Head of caudate nucleus (tissue), 42 donors: Measurements from ENCODE around the gene LRRN4.
"Not testable (repeated sequence)": the region's sequence is repeated elsewhere in the genome, so short reads cannot be mapped to it uniquely, and the experiment has no call there.

ENCODE experiments used
- DNase-seq, 42 donors: peaks; one replicate each; pipeline versions ENCODE4 v3.0.0 to v3.0.0-alpha.2; 2020 to 2021; ENCODE audit warnings: mixed read lengths in 7 of 42
- intact Hi-C: fragments of 100-400 bp; cut with DNase I; formaldehyde crosslinking; loops from one replicate; pipeline ENCODE4 v1.15.0; 2022

LRRN4 gene

GRCh38 chr20:6067763-6068318 lies 14.0 kb upstream of the LRRN4 start:
- DNase-seq: no peak
- intact Hi-C loops: no loop called here

GRCh38 chr20:6066582-6066981 lies 12.7 kb upstream of the LRRN4 start:
- DNase-seq: no peak

GRCh38 chr20:6061544-6061943 lies 7.7 kb upstream of the LRRN4 start:
- intact Hi-C loops: no loop called here
- DNase-seq: no peak

More at GRCh38 chr20:6066582-6066981, 12.7 kb upstream of the LRRN4 start:
- intact Hi-C loops: no loop called here

- intact Hi-C loops: no loop called here
- DNase-seq: no peak
Observed at GRCh38 chr20:6060213-6060612, 6.4 kb upstream of the LRRN4 start.

GRCh38 chr20:6058684-6059295 lies 4.9 kb upstream of the LRRN4 start:
- intact Hi-C loops: no loop called here
- peak in 5 of 42 donors; percentile 23 to 64 (median 42) for DNase-seq

GRCh38 chr20:6057691-6058090 lies 3.8 kb upstream of the LRRN4 start:
- intact Hi-C loops: no loop called here
- DNase-seq: no peak

- no peak for DNase-seq
- intact Hi-C loops: no loop called here
Observed at GRCh38 chr20:6057139-6057538, 3.3 kb upstream of the LRRN4 start.

- intact Hi-C loops: no loop called here
- DNase-seq: no peak
Observed at GRCh38 chr20:6055981-6056569, 2.2 kb upstream of the LRRN4 start.

GRCh38 chr20:6055161-6055783 lies 1.4 kb upstream of the LRRN4 start:
- intact Hi-C loops: no loop called here
- DNase-seq: no peak

- intact Hi-C loops, DNase-seq: not testable (repeated sequence)
Observed at GRCh38 chr20:6054689-6055051, 810 bp upstream of the LRRN4 start.

GRCh38 chr20:6053064-6053775 lies 640 bp downstream of the LRRN4 start:
- DNase-seq: no peak
- intact Hi-C loops: no loop called here

GRCh38 chr20:6051505-6051904 lies 2.4 kb downstream of the LRRN4 start:
- DNase-seq: no peak
- intact Hi-C loops: no loop called here

GRCh38 chr20:6048391-6048790 lies 5.5 kb downstream of the LRRN4 start:
- intact Hi-C loops: no loop called here
- DNase-seq: no peak

GRCh38 chr20:6046432-6046831 lies 7.4 kb downstream of the LRRN4 start:
- DNase-seq: no peak

GRCh38 chr20:6045566-6045965 lies 8.3 kb downstream of the LRRN4 start:
- intact Hi-C loops: no loop called here

More at GRCh38 chr20:6046432-6046831, 7.4 kb downstream of the LRRN4 start:
- intact Hi-C loops: no loop called here

GRCh38 chr20:6044115-6044514 lies 9.7 kb downstream of the LRRN4 start:
- intact Hi-C loops: no loop called here
- no peak for DNase-seq

More at GRCh38 chr20:6045566-6045965, 8.3 kb downstream of the LRRN4 start:
- DNase-seq: no peak

GRCh38 chr20:6041808-6042265 lies 12.0 kb downstream of the LRRN4 start:
- DNase-seq: no peak
- intact Hi-C loops: no loop called here

- no peak for DNase-seq
- intact Hi-C loops: no loop called here
Observed at GRCh38 chr20:6040958-6041807, 12.7 kb downstream of the LRRN4 start.

- intact Hi-C loops: no loop called here
- DNase-seq: no peak
Observed at GRCh38 chr20:6040540-6040939, 13.3 kb downstream of the LRRN4 start.
